GM19397 (cell line): ENCODE results near the gene ST6GALNAC2.
"Not testable (repeated sequence)": the region's sequence is repeated elsewhere in the genome, so short reads cannot be mapped to it uniquely, and the experiment has no call there.

Source experiments
- ATAC-seq: cut with Tn5 transposase; IDR thresholded peaks from one replicate; pipeline ENCODE4 v1.9.1; 2021; ENCODE audit warnings: mild to moderate bottlenecking, moderate library complexity; ENCODE audit not compliant: unreplicated experiment

Gene ST6GALNAC2

DNA sequence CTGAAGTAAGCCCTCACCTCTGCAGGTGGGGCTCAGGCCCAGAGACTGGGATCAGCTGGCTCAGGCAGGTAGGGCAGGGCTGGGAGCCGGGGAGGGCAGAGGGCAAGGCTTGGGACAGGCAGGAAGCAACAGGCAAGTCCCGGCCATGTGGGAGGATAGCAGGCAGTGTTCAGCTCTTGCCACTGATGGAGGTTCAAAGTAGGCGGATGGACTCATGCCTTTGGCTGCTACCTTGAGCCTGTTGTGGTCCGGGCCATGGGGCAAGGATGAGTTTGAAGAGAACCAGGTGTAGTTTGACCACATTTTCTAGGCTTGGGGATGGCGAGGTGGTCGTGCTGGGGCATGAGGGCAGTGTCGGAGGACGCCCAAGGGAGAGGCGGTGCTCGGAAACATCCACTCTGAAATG, 43.1 kb downstream of the ST6GALNAC2 start:
- no peak for ATAC-seq

DNA sequence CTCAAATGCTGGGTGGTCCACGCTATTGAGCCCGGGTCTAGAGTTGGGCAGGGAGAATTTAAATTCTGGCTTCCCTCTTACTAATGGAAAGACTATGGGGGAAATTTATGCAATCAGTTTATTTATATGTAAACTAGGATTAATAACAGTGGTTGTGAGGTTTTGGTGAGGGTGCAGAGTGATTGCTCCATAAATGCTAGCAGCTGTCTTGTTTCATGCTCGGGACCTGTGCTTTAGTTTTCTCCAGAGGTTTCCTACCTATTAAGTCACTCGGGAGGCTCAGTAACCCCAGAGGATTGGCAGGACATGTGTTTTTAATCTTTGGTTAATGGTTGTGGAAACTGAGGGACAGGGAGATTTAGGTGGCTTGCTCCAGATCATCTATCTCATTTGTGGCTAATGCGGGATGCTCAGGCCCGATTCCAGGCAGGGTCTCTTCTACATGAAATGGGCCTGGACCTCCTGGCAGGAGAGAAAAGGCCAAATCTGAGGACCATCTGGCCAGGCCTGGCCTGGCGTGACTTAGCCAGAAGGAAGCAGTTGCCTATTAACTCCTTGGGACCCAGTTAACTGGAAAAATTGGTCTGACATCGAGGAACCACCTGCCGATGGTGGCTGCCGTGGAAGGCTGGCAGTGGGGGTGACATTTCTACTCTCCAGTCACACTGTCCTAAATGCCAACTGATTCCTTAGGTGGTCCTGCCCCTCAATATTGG, 43.8 kb downstream of the ST6GALNAC2 start:
- no peak for ATAC-seq

DNA sequence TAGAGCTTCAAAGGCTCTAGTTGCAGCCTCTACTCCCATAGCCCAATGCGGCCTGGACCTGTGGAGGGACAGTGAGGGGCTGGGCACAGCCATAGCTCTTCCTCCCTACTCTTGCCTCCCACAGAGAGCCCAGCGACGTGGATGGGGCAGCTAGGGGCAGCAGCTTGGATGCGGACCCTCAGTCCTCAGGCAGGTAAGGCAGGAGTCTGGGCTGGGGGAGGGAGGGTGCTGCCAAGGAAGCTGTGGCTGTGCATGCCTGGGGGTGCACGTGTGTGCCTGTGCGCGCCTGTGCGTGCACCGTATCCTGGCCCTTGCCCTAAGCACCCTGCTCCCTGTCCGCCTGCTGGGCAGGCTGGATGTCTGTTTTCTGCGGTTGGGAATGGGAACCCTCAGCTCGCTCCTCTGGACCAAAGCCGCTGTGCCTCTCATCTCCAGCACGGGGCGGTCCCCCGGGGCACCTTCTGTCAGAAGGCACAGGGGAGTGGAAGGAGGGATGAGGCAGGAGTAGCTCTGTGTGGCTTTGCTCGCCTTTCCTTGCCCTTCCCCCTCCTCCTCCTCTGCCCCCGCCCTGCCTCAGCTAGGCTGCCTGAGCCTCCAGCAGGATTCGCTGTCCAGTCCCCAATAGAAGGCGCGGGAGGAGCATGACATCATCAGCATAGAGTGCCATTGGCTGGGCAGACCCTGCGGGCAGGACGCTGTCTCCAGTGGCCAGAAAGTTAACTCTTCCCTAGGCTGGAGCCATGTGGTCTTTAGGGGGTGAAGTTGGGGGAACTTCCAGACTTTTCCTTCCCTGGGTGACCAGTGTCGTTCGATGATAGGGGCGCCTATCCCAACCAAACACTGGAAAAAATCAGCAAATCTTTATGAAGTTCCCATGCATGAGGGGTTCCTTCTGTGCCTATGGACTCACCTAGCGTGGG, 45.0 kb downstream of the ST6GALNAC2 start:
- no peak for ATAC-seq

DNA sequence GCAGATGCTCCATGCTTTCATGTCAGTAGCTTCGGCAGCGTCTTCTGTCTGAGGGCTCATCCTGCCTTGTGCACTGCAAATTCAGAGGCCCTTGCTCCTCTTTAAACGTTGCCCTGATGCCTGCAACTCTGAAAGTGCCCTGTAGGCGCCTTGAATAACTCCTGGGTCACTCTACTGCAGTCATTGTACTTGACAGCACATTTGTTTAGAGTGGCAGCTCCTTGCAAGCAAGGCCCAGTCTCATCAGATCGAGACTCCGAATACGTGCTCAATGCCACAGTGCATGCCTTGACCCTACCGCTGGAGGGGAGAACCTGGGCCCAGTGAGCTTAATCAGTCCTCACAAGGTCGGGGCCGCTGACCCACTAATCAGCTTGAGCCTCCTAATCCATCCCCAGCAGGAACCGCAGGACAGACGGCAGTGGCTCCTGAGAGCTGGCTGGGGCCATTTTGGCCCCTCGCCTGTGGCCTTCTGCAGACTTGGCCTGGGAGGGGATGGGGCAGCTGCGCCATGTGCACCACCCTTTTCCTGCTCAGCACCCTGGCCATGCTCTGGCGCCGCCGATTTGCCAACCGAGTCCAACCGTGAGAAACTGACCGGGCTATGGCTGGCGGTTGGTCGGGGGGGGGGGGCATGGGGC, 45.9 kb downstream of the ST6GALNAC2 start, which contains the start of gene PRCD:
PRCD (plus strand) TSS at position 414 of the 641 bp plus-strand sequence; CDS start at position 512, 98 bp downstream.
- ATAC-seq: no peak

DNA sequence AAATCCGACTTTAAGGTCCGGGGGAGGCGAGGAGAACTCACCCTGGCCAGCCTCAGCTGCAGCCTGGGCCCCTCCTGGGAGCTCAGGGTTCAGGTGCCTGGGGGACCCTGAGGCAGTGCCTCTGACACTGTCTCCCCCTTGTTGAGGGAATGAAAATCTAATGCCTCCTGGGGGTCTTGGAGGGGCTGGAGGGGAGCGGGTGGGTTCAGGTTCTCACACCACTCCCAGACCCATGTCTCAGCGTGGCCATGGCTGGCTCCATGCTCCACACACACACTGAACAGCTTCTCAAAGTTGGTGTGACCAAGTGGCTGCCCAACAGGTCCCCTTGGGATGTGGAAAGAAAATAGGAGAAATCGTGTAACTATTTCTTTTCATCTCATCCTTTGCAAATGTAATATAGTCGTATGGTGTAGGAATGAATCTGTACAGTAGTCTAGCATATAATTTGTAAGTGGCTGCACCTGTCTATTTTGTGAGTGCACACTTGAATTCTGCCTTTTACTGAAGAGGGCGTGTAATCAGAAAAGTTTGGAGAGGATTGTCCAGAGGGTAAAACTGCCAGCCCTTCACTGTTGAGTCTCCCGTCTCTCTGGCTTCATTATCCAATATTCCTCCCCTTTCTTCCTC, 46.6 kb downstream of the ST6GALNAC2 start:
- ATAC-seq: no peak

DNA sequence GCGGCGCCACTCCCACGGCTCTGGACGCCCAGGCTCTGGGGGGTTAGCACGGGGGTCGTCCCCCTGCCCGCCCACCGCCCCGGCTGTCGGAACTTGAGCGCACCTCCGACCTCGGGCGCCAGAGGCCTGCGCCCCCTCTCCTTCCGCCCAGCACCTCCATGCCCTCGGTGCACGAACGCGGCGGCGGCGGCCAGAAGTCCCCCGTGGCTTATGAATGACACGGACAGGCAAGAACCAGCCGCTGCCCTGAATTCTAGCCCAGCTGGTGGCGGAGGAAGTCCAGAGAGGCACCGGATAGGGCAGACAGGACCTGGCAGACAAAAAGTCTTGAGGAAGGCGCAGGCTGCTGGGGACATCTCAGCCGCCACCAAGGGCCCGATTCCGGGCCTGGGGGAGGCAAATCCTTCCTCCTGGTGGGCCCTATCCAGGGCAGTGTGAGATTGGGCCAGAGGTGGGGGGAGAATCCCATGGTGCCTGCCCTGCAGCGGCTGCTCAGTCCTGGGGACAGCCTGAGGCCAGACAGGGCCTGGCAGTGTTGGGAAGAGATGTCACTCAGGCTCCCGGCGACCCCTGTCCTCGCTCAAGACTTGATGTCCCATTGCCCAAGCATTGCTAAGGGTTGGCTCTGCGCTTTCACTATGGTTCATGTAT, 47.3 kb downstream of the ST6GALNAC2 start:
- ATAC-seq: no peak

DNA sequence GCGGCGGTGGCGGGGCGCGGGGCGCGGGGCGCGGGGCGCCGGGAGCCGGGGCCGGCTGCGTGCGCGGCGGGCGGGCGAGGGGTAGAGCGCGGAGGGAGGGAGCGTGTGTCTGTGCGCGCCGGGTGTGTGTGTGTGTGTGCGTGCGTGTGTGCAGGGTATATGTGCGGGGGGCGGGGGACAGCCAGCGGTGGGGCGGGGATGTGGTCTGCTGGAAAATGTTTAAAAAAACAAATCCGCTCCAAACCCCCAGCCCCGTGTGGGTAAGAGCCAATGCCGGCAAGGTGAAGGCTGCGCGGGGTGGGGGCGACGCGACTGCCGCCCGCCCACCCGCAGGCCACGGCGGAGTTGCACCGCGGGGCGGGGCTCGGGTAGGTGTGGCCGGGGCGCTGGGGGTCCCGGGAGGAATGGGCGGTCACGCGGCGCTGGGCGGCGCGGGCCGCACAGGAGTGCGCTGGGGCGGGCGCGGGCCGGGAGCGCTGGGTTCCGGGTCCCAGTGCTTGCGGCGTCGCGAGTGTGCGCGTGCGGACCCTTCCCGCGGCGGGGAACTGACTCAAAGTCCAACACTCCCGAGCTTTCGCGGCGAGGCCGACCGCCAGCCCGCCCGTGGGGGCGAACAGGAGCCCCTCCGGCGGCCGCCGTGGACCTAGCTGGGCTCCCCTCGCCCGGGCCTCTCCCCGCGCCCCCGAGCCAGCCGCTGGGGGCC, 47.9 kb downstream of the ST6GALNAC2 start, which contains the start of gene CYGB:
CYGB (minus strand) TSS at position 132 of the 703 bp plus-strand sequence. CDS start 167 bp downstream, outside the sequence.
- no peak for ATAC-seq

DNA sequence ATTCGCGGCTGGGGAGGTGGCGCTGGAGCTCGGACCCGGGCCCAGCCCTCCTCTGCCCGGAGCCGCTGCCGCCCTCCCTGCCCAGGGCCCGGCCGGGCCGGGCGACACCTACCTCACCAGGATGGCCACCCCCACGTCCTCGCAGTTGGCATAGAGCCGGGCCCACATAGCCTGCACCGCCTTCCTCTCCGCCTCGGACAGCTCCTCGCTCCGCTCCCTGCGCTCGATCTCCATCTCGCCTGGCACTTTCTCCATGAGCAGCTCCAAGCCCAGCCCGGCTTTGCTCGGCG, 48.4 kb downstream of the ST6GALNAC2 start:
- no peak for ATAC-seq

DNA sequence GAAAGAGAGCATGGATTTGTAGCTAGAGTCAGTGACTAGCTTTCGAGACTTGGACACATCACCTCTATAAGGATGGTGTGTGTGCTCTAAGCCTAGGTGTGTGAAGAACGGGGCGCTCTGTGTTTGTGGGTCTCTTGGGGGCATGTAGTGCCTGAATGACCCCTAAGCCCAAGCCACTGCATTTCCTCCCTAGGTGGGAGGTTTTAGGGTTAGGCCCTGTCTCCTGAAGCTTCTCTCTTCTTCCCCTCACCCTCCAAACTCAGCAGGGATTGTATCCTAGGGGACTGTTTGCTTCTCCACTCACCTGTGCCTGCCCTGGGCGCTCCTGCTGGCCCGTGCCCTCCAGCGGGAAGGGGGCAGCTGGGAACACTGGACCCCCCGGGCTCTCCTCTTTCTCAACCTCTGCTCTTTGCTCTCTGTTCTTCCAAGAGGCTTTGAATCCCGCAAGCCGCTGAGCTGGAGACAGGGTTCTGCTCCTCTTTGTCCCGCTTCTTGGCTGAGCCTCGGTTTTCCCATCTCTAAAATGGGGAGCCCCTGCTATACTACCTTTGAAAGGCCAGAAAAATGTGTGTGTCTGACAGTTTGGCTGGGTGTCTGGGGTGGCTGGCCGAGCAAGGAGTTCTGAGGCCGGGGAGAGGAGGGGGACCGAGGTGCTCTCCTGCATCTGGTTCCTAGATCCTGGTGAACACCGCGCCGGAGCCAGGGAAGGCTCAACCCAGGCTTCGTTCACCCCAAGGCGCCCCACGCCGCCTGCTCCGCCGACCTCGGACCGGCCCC, 49.0 kb downstream of the ST6GALNAC2 start:
- ATAC-seq: no peak

DNA sequence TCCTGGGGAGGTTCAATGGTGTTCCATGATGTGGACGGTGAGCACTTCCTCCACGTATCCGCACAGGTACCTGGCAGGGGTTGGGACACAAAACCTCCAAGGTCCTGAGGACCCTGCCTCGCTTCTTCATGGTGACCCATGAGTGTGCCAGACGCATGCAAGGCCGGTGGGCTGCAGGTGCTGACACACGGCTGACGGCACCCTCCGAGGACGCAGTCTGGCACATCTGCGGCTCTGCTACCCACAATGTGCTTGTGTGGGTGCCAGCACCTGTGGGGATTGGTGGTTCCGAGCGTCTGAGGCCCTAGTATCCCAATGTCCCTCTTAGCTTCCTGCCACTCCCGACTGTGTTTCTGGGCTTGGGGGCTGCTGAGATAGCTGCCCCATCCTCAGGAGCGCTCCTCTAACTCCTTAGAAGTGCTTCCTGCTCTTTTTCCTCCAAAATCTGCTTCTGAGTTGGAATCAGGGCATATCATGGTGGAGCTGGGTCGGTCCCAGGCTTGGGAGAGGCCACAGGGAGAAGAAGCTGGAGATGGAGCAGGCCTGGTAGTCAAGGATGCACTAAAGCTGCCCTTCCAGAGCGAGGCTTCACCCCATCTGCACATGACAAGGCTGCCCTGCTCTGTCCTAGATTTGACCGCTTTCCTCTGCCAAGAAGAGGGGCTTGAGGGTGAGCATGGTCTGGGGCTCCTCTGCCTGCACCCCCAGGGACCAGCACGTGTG, 49.7 kb downstream of the ST6GALNAC2 start:
- no peak for ATAC-seq

DNA sequence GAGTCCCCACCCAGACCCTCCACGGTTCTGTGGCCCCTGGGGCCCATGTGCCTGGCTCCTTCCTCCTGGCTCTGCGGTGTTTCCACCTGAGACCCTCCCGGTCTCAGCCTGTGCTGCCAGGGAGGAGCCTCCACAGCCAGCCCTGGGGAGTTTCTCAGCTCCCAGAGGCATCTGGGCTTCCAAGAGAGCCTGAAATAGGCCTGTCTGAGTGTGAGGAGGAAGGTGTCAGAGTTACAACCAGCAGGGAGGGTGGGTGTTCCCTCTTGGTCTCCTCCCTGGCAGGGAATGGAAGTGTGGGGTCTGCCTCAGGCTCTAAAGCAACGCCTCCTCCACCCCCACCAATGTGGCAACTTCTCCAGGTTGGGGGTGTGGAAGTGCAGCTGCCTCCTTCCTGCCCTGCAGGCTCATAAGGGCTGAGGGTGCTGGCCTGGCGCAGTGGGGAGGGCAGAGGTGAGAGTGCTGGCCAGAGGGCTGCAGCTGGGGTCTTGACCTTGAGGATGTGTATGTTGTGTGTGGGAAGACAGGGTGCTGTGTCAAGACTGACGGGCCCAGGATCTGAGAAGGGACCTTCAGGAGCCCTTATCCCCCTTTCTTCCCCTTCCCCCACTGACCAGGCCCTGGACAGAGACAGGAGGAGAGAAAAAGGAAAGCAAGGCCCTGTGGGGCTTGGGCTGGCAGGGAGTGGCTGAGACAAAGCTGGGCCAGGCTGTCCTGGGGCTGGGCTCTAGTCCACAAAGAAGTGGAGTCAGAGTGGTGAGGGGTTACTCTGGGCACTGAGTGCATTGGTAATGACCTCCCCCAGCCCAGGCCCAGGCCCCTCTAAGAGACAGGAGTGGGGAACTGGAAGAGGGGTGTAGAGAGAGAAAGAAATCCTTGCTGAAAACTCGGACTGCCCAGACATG, 50.6 kb downstream of the ST6GALNAC2 start:
- ATAC-seq: no peak

DNA sequence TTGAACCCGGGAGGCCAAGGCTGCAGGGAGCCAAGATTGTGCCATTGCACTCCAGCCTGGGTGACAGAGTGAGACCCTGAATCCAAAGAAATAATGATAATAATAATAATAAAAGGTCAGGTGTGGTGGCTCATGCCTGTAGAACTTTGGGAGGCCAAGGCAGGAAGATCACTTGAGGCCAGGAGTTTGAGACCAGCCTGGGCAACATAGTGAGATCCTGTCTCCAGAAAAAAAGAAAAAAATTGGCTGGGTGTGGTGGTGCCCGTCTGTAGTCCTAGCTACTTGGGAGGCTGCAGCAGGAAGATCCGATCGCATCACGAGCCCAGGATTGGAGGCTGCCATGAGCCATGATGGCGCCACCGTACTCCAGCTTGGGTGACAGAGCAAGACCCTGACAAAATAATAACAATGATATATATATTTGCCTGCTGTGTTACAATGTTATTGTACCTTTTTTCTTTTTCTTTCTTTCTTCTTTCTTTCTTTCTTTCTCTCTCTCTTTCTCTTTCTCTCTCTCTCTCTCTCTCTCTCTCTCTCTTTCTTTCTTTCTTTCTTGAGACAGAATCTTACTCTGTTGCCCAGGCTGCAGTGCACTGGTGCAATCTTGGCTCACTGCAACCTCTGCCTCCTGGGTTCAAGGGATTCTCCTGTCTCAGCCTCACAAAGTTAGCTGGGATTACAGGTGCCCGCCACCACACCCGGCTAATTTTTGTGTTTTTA, 51.9 kb downstream of the ST6GALNAC2 start:
- ATAC-seq: not testable (repeated sequence)

DNA sequence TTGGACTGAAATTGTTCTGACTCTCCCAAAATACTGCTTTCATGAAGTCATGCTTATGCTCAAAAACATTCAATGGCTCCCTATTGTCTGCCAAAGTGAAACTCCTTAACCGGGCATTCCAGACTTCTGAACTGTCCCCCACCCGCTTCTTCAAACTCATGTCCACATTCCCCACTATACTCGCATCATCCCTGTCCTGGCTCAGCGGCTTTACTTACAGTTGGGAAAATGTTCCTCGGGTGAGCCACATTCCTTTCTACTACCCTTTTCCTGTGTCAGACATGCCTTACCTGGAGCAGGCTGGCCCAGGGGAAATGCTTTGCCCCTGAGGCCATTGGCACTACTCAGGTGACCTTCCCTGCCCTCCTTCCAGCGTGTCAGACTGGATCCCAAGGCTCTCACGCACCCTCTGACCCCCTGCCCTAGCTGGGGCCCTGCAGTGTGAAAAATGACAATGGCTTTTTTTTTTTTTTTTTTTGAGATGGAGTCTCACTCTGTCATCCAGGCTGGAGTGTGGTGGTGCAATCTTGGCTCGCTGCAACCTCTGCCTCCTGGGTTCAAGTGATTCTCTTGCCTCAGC, 53.5 kb downstream of the ST6GALNAC2 start:
- no peak for ATAC-seq

DNA sequence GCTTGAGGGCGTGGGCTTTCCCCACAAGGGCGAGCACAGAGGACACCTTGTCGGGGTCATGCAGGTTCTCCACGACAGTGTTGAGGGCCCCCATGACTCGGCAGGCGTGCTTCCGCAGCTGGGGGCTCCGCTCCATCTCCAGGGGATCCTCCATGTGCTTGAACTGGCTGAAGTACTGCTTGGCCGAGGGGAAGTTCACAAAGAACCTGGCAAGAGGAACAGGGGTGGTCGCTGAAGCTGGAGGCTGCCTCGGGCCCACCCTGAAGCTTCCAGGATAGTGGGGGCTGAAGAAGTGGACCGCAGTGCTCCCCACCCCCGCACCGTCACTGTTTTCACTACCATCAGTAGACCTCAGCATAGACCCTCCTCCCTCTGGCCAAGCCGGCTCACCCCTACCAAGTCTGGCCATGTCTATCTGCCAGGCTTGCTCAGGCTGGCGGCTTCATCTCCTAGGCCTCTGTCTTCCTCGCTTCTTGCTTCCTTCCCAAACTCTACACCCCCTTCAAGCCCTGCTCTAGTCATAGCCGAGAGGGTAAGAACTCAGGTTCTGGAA, 54.1 kb downstream of the ST6GALNAC2 start:
- no peak for ATAC-seq

DNA sequence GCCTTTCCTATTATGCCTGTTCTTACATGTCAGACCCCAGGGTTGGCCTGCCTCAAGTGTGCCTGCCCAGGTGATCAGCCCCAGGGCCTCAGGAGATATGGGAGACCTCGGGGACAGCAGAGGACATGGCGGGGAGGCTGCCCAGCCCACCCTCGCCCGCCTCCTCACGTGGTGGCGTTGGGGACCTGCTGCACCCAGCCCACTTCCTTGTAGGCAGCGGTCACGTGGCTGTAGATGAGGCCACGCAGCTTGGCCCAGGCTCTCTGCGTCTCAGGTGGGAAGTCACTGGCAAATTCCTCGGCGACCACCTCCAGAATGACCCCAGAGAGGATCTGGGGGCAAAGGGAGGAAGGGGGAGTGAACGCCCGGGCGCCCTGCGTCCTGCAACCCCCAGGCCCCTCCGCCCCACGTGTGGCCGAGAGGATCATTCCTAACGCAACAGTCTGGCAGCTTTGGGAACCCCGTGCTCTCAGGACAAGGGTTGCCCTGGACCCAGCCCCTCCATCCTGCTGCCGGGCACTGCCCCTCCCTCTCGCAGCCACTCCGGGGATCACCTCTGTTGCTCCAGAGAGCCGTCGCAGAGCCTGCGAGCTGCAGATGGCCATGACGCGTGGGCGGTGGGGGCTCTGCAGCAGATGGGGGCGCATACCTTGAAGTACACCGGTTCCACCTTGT, 54.7 kb downstream of the ST6GALNAC2 start:
- ATAC-seq: no peak
